GM13976 (cell line): ENCODE data around the gene POU5F1.

Source experiments
- DNase-seq: peaks from one replicate; pipeline ENCODE4 v3.0.0; 2012; ENCODE audit warnings: low spot score
- CTCF ChIP-seq: IDR thresholded peaks from 2 replicates; pipeline ENCODE4 v1.5.1; 2012; ENCODE audit warnings: borderline replicate concordance, mild to moderate bottlenecking; ENCODE audit not compliant: insufficient read depth; ENCODE audit errors: extremely low read depth, missing control alignments, control extremely low read depth
- in situ Hi-C: fragments of 300-500 bp; cut with MboI; formaldehyde crosslinking; loops from one replicate; pipeline ENCODE4 v1.12.0; 2022; ENCODE audit warnings: low sequenced_read_pairs, mixed read lengths, inconsistent platforms; ENCODE audit not compliant: unreplicated experiment

The POU5F1 gene

GRCh38 chr6:31157513-31158139 lies 12.9 kb downstream of the POU5F1 start, which contains the start of gene CCHCR1:
Gene CCHCR1 (minus strand): TSS chr6:31157802. CDS start chr6:31157600, 202 bp downstream.
- DNase-seq = no peak
- in situ Hi-C loops = no loop called here
- no peak for TF ChIP-seq CTCF

- in situ Hi-C loops = no loop called here
- TF ChIP-seq CTCF = no peak
- DNase-seq = no peak
Observed at GRCh38 chr6:31156641-31157040, 13.8 kb downstream of the POU5F1 start.

- DNase-seq = no peak
- in situ Hi-C loops = no loop called here
- no peak for TF ChIP-seq CTCF
Observed at GRCh38 chr6:31154436-31154835, 16.0 kb downstream of the POU5F1 start.

- no peak for DNase-seq
- no peak for TF ChIP-seq CTCF
- in situ Hi-C loops = no loop called here
Observed at GRCh38 chr6:31152781-31153180, 17.7 kb downstream of the POU5F1 start.

GRCh38 chr6:31149827-31150447 lies 20.5 kb downstream of the POU5F1 start:
- in situ Hi-C loops = no loop called here
- no peak for TF ChIP-seq CTCF
- no peak for DNase-seq

- in situ Hi-C loops = no loop called here
- TF ChIP-seq CTCF = no peak
- DNase-seq = no peak
Observed at GRCh38 chr6:31145386-31145785, 25.1 kb downstream of the POU5F1 start.

GRCh38 chr6:31144970-31145340 lies 25.5 kb downstream of the POU5F1 start:
- DNase-seq = no peak
- in situ Hi-C loops = no loop called here
- no peak for TF ChIP-seq CTCF
